B cell (primary cell): ENCODE measurements around the gene ADAR. TPM values are rescaled to one million over a fixed set of nuclear protein-coding genes. Genes with fewer than 3 reads are reported as not detected.

ENCODE experiments used
- ATAC-seq: fragments of 200-7000 bp; cut with Tn5 transposase; one replicate; pipeline ENCODE4 v1.10.0; 2021; ENCODE audit warnings: low read depth, mild to moderate bottlenecking, moderate number of reproducible peaks, moderate library complexity
- CTCF ChIA-PET: fragments of 350-600 bp; sonication (Branson Sonifier 250); formaldehyde crosslinking; loops from one replicate; lab custom pipeline; 2021; ENCODE audit warnings: antibody characterized with exemption, inconsistent platforms; lab: Charles Lee
- POLR2A ChIA-PET: fragments of 350-600 bp; sonication (Branson Sonifier 250); formaldehyde crosslinking; loops from one replicate; lab custom pipeline; 2021; ENCODE audit warnings: antibody characterized with exemption; lab: Charles Lee
- DNase-seq: peaks from one replicate; pipeline ENCODE4 v3.0.0; 2013
- H2AFZ ChIP-seq: 2 replicates; pipeline ENCODE4 v1.6.1; 2012; ENCODE audit warnings: mild to moderate bottlenecking, low read depth, low read length; ENCODE audit not compliant: insufficient read depth, poor library complexity, severe bottlenecking
- H3K27ac ChIP-seq, 2 donors: 1 replicate in 1 of 2; 2 replicates in 1 of 2; pipeline ENCODE4 v1.5.1; 2012 to 2013; ENCODE audit warnings: low read length in 2 of 2, mild to moderate bottlenecking in 2 of 2, moderate library complexity in 1 of 2
- H3K27me3 ChIP-seq, 4 experiments: fragments of 200-600 bp in 1 of 4; sonication (generic) in 1 of 4; replicated peaks in 1 of 4; 1 replicate in 2 of 4; 2 replicates in 2 of 4; pipeline versions ENCODE4 v1.6.1 to v1.7.0; 2013 to 2016; ENCODE audit warnings: low read length in 3 of 4, mild to moderate bottlenecking in 2 of 4, mixed read lengths in 1 of 4, moderate library complexity in 1 of 4; ENCODE audit not compliant: insufficient read depth in 4 of 4, control insufficient read depth in 3 of 4; ENCODE audit errors: control extremely low read depth in 1 of 4
- H3K36me3 ChIP-seq, 2 experiments: replicated peaks in 1 of 2; 1 replicate in 1 of 2; 2 replicates in 1 of 2; pipeline versions ENCODE4 v1.6.1 to v1.7.1; 2013; ENCODE audit warnings: low read length in 1 of 2; ENCODE audit not compliant: insufficient read depth in 2 of 2, control insufficient read depth in 1 of 2; ENCODE audit errors: control extremely low read depth in 1 of 2, extremely low read depth in 1 of 2
- H3K4me1 ChIP-seq, 2 donors: fragments of 200-600 bp in 1 of 2; sonication (generic) in 1 of 2; 1 replicate in 1 of 2; 2 replicates in 1 of 2; pipeline versions ENCODE4 v1.5.1 to v1.6.1; 2013 to 2017; ENCODE audit warnings: low read length in 2 of 2; ENCODE audit not compliant: control insufficient read depth in 2 of 2, insufficient read depth in 2 of 2
- H3K4me2 ChIP-seq: replicated peaks from 2 replicates; pipeline ENCODE3; 2012; ENCODE audit warnings: mild to moderate bottlenecking, low read depth, low read length; ENCODE audit not compliant: poor library complexity, severe bottlenecking
- H3K4me3 ChIP-seq, 5 experiments: fragments of 200-600 bp in 1 of 5; sonication (generic) in 1 of 5; 1 replicate in 3 of 5; 2 replicates in 2 of 5; pipeline versions ENCODE4 v1.5.1 to v1.7.0; 2011 to 2016; ENCODE audit warnings: low read length in 4 of 5, mild to moderate bottlenecking in 4 of 5, low read depth in 2 of 5, control low read depth in 1 of 5, moderate library complexity in 1 of 5; ENCODE audit not compliant: insufficient read depth in 1 of 5; ENCODE audit errors: control extremely low read depth in 1 of 5, extremely low read depth in 1 of 5
- H3K79me2 ChIP-seq: fragments of 200-600 bp; sonication (generic); one replicate; pipeline ENCODE4 v1.6.0; 2016; ENCODE audit warnings: low read length; ENCODE audit not compliant: control insufficient read depth, insufficient read depth
- H3K9ac ChIP-seq: fragments of 200-600 bp; sonication (generic); 2 replicates; pipeline ENCODE4 v1.6.1; 2017; ENCODE audit warnings: mild to moderate bottlenecking, low read length, moderate library complexity
- H3K9me3 ChIP-seq, 3 donors: one replicate each; pipeline versions ENCODE4 v1.6.1 to v1.7.1; 2013; ENCODE audit warnings: low read length in 2 of 3; ENCODE audit not compliant: control insufficient read depth in 2 of 3, insufficient read depth in 1 of 3; ENCODE audit errors: control extremely low read depth in 1 of 3
- H4K20me1 ChIP-seq: 2 replicates; pipeline ENCODE4 v1.6.0; 2012; ENCODE audit warnings: mild to moderate bottlenecking, low read length; ENCODE audit not compliant: insufficient read depth, control insufficient read depth, poor library complexity, severe bottlenecking
- H3K27ac Mint-ChIP-seq: one replicate; pipeline ENCODE4 v1.8.0; 2021; ENCODE audit warnings: mixed read lengths
- H3K27me3 Mint-ChIP-seq: one replicate; pipeline ENCODE4 v1.8.0; 2021; ENCODE audit warnings: mixed read lengths
- H3K4me1 Mint-ChIP-seq: one replicate; pipeline ENCODE4 v1.8.0; 2021; ENCODE audit warnings: mixed read lengths
- H3K4me3 Mint-ChIP-seq: one replicate; pipeline ENCODE4 v1.8.0; 2021; ENCODE audit warnings: mixed read lengths
- H3K9me3 Mint-ChIP-seq: one replicate; pipeline ENCODE4 v1.8.0; 2022; ENCODE audit warnings: mixed read lengths; ENCODE audit not compliant: insufficient read depth
- EZH2 ChIP-seq: IDR thresholded peaks from 2 replicates; pipeline ENCODE4 v1.6.1; 2012; ENCODE audit warnings: borderline replicate concordance, low read depth, mild to moderate bottlenecking, moderate library complexity, low read length; ENCODE audit not compliant: insufficient read depth, poor library complexity, severe bottlenecking
- WGBS: methylation state at CpG from one replicate; pipeline ENCODE4 v1.1.5; 2013; ENCODE audit warnings: missing lambda C conversion rate; ENCODE audit not compliant: insufficient coverage; 5-methylcytosine and 5-hydroxymethylcytosine counted together
- intact Hi-C: fragments of 100-400 bp; cut with micrococcal nuclease; formaldehyde crosslinking; loops from one replicate; pipeline ENCODE4 v1.10.0; 2022
- polyA plus RNA-seq: library from polyadenylated mRNA; depleted of rRNA; stranded (reverse); fragments of >200 nt; gene quantifications from 2 replicates; pipeline ENCODE4 v1.2.3, GENCODE V29; 2012
- total RNA-seq, 2 donors: library from RNA; stranded (reverse); fragments of 120-200 nt in 1 of 2; gene quantifications; 1 replicate in 1 of 2; 2 replicates in 1 of 2; pipeline versions ENCODE4 v1.2.3 to v1.2.4, GENCODE V29; 2013 to 2022
- TF ChIP-seq, protein P1 (sequence below): fragments of 200-600 bp; IDR thresholded peaks from one replicate; pipeline ENCODE4 v1.8.0; 2022; ENCODE audit warnings: antibody characterized with exemption, mild to moderate bottlenecking

ADAR gene
- total and polyA plus RNA-seq, 2 donors (not counting 1 experiment from before 2014, with no cell fraction given): 64.9 to 241 TPM

GRCh38 chr1:154622503-154623039 is 14.6 kb upstream of the ADAR start:
- POLR2A ChIA-PET: interaction anchor here (0.6 kb wide), 1 partner anchor 14 kb away, joined by 4 read pairs; no protein-coding TSS in a partner anchor
- peaks cover 1 to 4% of the 10 kb centered on the region in 2 experiments for H3K36me3 ChIP-seq
- Mint-ChIP-seq H3K9me3 (no peaks in the 10 kb centered on the region), H3K4me3 (no peak overlapping the region), H3K27me3 (no peaks in the 10 kb centered on the region), H3K27ac (no peak overlapping the region), H3K4me1 (peaks cover 47% of the 10 kb centered on the region)
- no peak overlapping the region for H2AFZ ChIP-seq
- CTCF ChIA-PET: interaction anchor here (0.7 kb wide), 1 partner anchor 63 kb away, joined by 3 read pairs; no protein-coding TSS in a partner anchor
- peaks cover 92% of the 10 kb centered on the region for H3K79me2 ChIP-seq
- intact Hi-C loops: no loop called here
- no peak overlapping the region for H3K4me2 ChIP-seq
- H3K4me1 ChIP-seq: peaks cover 8 to 12% of the 10 kb centered on the region in 2 donors
- no peak overlapping the region for H3K4me3 ChIP-seq
- no peaks in the 10 kb centered on the region for H3K27me3 ChIP-seq
- DNase-seq: no peak
- H3K9me3 ChIP-seq: no peaks in the 10 kb centered on the region
- H4K20me1 ChIP-seq: peaks cover 28% of the 10 kb centered on the region
- TF ChIP-seq, protein P1, sequence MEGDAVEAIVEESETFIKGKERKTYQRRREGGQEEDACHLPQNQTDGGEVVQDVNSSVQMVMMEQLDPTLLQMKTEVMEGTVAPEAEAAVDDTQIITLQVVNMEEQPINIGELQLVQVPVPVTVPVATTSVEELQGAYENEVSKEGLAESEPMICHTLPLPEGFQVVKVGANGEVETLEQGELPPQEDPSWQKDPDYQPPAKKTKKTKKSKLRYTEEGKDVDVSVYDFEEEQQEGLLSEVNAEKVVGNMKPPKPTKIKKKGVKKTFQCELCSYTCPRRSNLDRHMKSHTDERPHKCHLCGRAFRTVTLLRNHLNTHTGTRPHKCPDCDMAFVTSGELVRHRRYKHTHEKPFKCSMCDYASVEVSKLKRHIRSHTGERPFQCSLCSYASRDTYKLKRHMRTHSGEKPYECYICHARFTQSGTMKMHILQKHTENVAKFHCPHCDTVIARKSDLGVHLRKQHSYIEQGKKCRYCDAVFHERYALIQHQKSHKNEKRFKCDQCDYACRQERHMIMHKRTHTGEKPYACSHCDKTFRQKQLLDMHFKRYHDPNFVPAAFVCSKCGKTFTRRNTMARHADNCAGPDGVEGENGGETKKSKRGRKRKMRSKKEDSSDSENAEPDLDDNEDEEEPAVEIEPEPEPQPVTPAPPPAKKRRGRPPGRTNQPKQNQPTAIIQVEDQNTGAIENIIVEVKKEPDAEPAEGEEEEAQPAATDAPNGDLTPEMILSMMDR: no peak
- TF ChIP-seq EZH2: no peak
- no peak overlapping the region for H3K9ac ChIP-seq
- no peak for ATAC-seq
- no peak overlapping the region for H3K27ac ChIP-seq

DNA sequence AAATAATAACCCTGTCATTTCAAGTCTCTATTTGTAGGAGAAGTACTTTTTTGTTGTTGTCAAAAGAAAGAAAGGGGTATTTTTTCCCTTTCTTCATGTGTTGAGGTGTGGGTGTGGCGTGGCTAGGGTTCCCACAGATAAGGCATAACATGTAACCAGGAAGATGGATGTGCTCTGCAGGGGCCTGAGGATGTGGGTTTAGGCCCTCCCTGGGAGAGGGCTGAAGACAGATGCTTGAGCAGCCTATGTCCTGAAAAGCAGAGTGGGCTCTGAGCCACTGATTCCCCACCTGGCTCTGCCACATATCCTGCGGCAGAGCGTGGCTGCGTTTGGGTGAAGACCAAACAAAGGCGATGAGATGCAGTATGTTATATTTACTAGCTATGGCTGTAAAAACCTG is 13.9 kb upstream of the ADAR start:
- no peak overlapping the region for H3K9ac ChIP-seq
- intact Hi-C loops: no loop called here
- peaks cover 7% of the 10 kb centered on the region in 2 donors for H3K4me1 ChIP-seq
- Mint-ChIP-seq H3K4me3 (no peak overlapping the region), H3K9me3 (no peaks in the 10 kb centered on the region), H3K4me1 (peaks cover 44% of the 10 kb centered on the region), H3K27me3 (no peaks in the 10 kb centered on the region), H3K27ac (no peak overlapping the region)
- H3K79me2 ChIP-seq: peaks cover 92% of the 10 kb centered on the region
- POLR2A ChIA-PET: no interaction called here
- no peak for ATAC-seq
- no peak for DNase-seq
- no peak overlapping the region for H3K4me2 ChIP-seq
- H3K27ac ChIP-seq: no peak overlapping the region
- H3K27me3 ChIP-seq: no peaks in the 10 kb centered on the region
- WGBS: 83% methylated on average over 5 of the region's 5 CpGs
- CTCF ChIA-PET: no interaction called here
- H3K4me3 ChIP-seq: no peak overlapping the region
- H2AFZ ChIP-seq: no peak overlapping the region
- peaks cover 1 to 4% of the 10 kb centered on the region in 2 experiments for H3K36me3 ChIP-seq
- TF ChIP-seq, protein P1: no peak
- no peak for TF ChIP-seq EZH2
- peaks cover 34% of the 10 kb centered on the region for H4K20me1 ChIP-seq
- no peaks in the 10 kb centered on the region for H3K9me3 ChIP-seq
